GM12878 (cell line): ENCODE measurements around the gene DNMBP. TPM values are rescaled to one million over a fixed set of nuclear protein-coding genes. Genes with fewer than 3 reads are reported as not detected.

Experiments used
- ATAC-seq: fragments of 200-7000 bp; cut with Tn5 transposase; 3 replicates; pipeline ENCODE4 v1.9.1; 2020; ENCODE audit warnings: mild to moderate bottlenecking, moderate library complexity
- BruUV-seq: library from RNA; stranded (reverse); fragments of 400-500 nt; replicated peaks from 2 replicates; lab custom pipeline; 2021; lab: Mats Ljungman, UMichigan
- CTCF ChIA-PET: fragments of 300-600 bp; sonication (Branson Sonifier 250); formaldehyde crosslinking; extraction: SDS; loops from one replicate; lab custom pipeline; 2021; ENCODE audit warnings: inconsistent platforms; lab: Yijun Ruan, JAX
- POLR2A ChIA-PET: fragments of 350-600 bp; formaldehyde crosslinking; extraction: SDS; loops from one replicate; lab custom pipeline; 2021; ENCODE audit warnings: inconsistent platforms; lab: Charles Lee
- RAD21 ChIA-PET: fragments of 300-600 bp; sonication (Branson Sonifier 250); formaldehyde crosslinking; loops from one replicate; lab custom pipeline; 2023; ENCODE audit warnings: antibody characterized with exemption; ENCODE audit not compliant: unreplicated experiment; lab: Charles Lee
- SMC1A ChIA-PET: fragments of 300-600 bp; sonication (Branson Sonifier 250); formaldehyde crosslinking; loops from one replicate; lab custom pipeline; 2023; ENCODE audit not compliant: unreplicated experiment, uncharacterized antibody; lab: Charles Lee
- DNase-seq: peaks from one replicate; pipeline ENCODE4 v3.0.0-alpha.2; 2011; ENCODE audit warnings: low read depth, low spot score
- FAIRE-seq: peaks from 3 replicates; lab custom pipeline; 2011; peaks lifted over from hg19 to GRCh38; lab: Jason Lieb, UNC
- H2AFZ ChIP-seq: 2 replicates; pipeline ENCODE4 v1.6.0; 2011; ENCODE audit warnings: low read depth, low read length, control low read depth; ENCODE audit not compliant: control insufficient read depth
- H3K27ac ChIP-seq: 2 replicates; pipeline ENCODE4 v1.5.1; 2011; ENCODE audit warnings: control low read depth; ENCODE audit not compliant: control insufficient read depth, insufficient read depth
- H3K27me3 ChIP-seq, 2 experiments: replicated peaks in 1 of 2; 2 replicates each; pipeline versions ENCODE4 v1.6.0 to v1.6.1; 2011; ENCODE audit warnings: low read length in 1 of 2; ENCODE audit not compliant: control insufficient read depth in 2 of 2, insufficient read depth in 2 of 2
- H3K36me3 ChIP-seq, 2 experiments: 2 replicates each; pipeline ENCODE4 v1.5.1; 2011; ENCODE audit warnings: low read length in 1 of 2; ENCODE audit not compliant: control insufficient read depth in 2 of 2, insufficient read depth in 2 of 2
- H3K4me1 ChIP-seq: 2 replicates; pipeline ENCODE4 v1.6.1; 2011; ENCODE audit warnings: mild to moderate bottlenecking, low read length, moderate library complexity, mixed read lengths; ENCODE audit not compliant: control insufficient read depth, insufficient read depth
- H3K4me2 ChIP-seq: 2 replicates; pipeline ENCODE4 v1.6.0; 2011; ENCODE audit warnings: control low read depth; ENCODE audit not compliant: control insufficient read depth, insufficient read depth
- H3K4me3 ChIP-seq: fragments of 200-600 bp; sonication (generic); 2 replicates; pipeline ENCODE4 v1.5.1; 2016
- H3K79me2 ChIP-seq: 2 replicates; pipeline ENCODE4 v1.6.0; 2011; ENCODE audit warnings: low read length; ENCODE audit not compliant: control insufficient read depth, insufficient read depth
- H3K9ac ChIP-seq: 2 replicates; pipeline ENCODE4 v1.8.0; 2011; ENCODE audit warnings: low read length, control low read depth, mixed read lengths; ENCODE audit not compliant: control insufficient read depth, insufficient read depth
- H3K9me3 ChIP-seq: replicated peaks from 3 replicates; pipeline ENCODE4 v1.5.1; 2011; ENCODE audit warnings: mild to moderate bottlenecking, low read length; ENCODE audit not compliant: control insufficient read depth, insufficient read depth
- H4K20me1 ChIP-seq: 2 replicates; pipeline ENCODE4 v1.6.0; 2011; ENCODE audit not compliant: control insufficient read depth, insufficient read depth
- ASH2L ChIP-seq: fragments of 300-600, 200-600 bp; sonication (generic); IDR thresholded peaks from 2 replicates; pipeline ENCODE4 v1.6.1; 2017; ENCODE audit warnings: low read depth, mild to moderate bottlenecking, borderline replicate concordance
- E2F4 ChIP-seq: IDR thresholded peaks from 2 replicates; pipeline ENCODE4 v1.6.1; 2012; ENCODE audit warnings: low read depth, low read length, improper control_type of control experiment
- EGR1 ChIP-seq, 2 experiments: IDR thresholded peaks; 1 replicate in 1 of 2; 2 replicates in 1 of 2; pipeline ENCODE4 v1.6.1; 2011 to 2012; ENCODE audit warnings: low read depth in 2 of 2, low read length in 2 of 2, borderline replicate concordance in 1 of 2, mild to moderate bottlenecking in 1 of 2, moderate library complexity in 1 of 2
- ETV6 ChIP-seq, 2 experiments: fragments of 450-650 bp in 1 of 2; IDR thresholded peaks in 1 of 2; conservative IDR thresholded peaks in 1 of 2; 2 replicates each; pipeline ENCODE4 v1.6.1; 2014; ENCODE audit warnings: antibody characterized with exemption in 1 of 2, borderline replicate concordance in 1 of 2, low read depth in 1 of 2, mild to moderate bottlenecking in 1 of 2, moderate library complexity in 1 of 2
- JUND ChIP-seq: IDR thresholded peaks from 2 replicates; pipeline ENCODE4 v1.6.1; 2012; ENCODE audit warnings: low read depth, mild to moderate bottlenecking, low read length, improper control_type of control experiment, moderate library complexity
- RBBP5 ChIP-seq: fragments of 200-600 bp; sonication (generic); conservative IDR thresholded peaks from 2 replicates; pipeline ENCODE4 v1.6.1; 2016
- WRNIP1 ChIP-seq: IDR thresholded peaks from 2 replicates; pipeline ENCODE4 v1.6.1; 2011; ENCODE audit warnings: low read depth, low read length, improper control_type of control experiment, borderline replicate concordance
- ZNF207 ChIP-seq: fragments of 450-650 bp; IDR thresholded peaks from 2 replicates; pipeline ENCODE4 v1.6.1; 2014; ENCODE audit warnings: antibody characterized with exemption, mild to moderate bottlenecking, borderline replicate concordance
- ZNF24 ChIP-seq: fragments of 450-650 bp; IDR thresholded peaks from 2 replicates; pipeline ENCODE4 v1.6.1; 2017; ENCODE audit warnings: antibody characterized with exemption, mild to moderate bottlenecking
- ZNF687 ChIP-seq: fragments of 450-650 bp; IDR thresholded peaks from 2 replicates; pipeline ENCODE4 v1.6.1; 2017; ENCODE audit warnings: mild to moderate bottlenecking, moderate library complexity
- WGBS: methylation state at CpG from one replicate; pipeline ENCODE4 v1.1.6; 2016; ENCODE audit warnings: low lambda C conversion rate; ENCODE audit not compliant: insufficient replicate concordance, insufficient coverage; ENCODE audit errors: missing lambda C conversion rate; 5-methylcytosine and 5-hydroxymethylcytosine counted together
- in situ Hi-C: fragments of 300-500 bp; cut with MboI; formaldehyde crosslinking; loops from 9 replicates; pipeline ENCODE4 v1.14.3; 2018; ENCODE audit warnings: mixed read lengths
- intact Hi-C: fragments of 100-400 bp; cut with micrococcal nuclease; formaldehyde crosslinking; loops from one replicate; pipeline ENCODE4 v1.14.2; 2022; ENCODE audit not compliant: unreplicated experiment
- polyA plus RNA-seq, 11 experiments: library from polyadenylated mRNA; depleted of rRNA in 4 of 11; unstranded in 6 of 11; stranded (reverse) in 5 of 11; fragments of >200 nt; fragmentation: Nextera tagmentation in 4 of 11; fragmentation: Illumina TruSeq in 1 of 11; extraction: Ambion mirVana in 4 of 11; extraction: Trizol in 1 of 11; gene quantifications; 1 replicate in 1 of 11; 2 replicates in 10 of 11; pipeline versions ENCODE4 v1.2.1 to v1.2.3, GENCODE V29; 2011 to 2016; ENCODE audit warnings: inconsistent platforms in 2 of 11, missing spikeins in 2 of 11, low read depth in 1 of 11
- total RNA-seq, 4 experiments: library from RNA; depleted of rRNA in 3 of 4; stranded (reverse); fragments of >200 nt in 3 of 4; fragmentation: Illumina TruSeq in 1 of 4; extraction: Trizol in 1 of 4; gene quantifications; 2 replicates each; pipeline versions ENCODE4 v1.2.1 to v1.2.3, GENCODE V29; 2013 to 2021

The DNMBP gene
- total and polyA plus RNA-seq, 10 of the 15 experiments (the other 5 are each of a cell fraction or from before 2014, with no cell fraction given): 7.1 to 45.0 (median 22.0) TPM

GRCh38 chr10:100014071-100014762, 4.5 kb upstream of the DNMBP start (continued):
- TF ChIP-seq JUND (no peak), E2F4 (no peak), RBBP5 (no peak), ASH2L (0 out of 2 replicates have a peak, but pooled peaks have one; percentile 31), WRNIP1 (no peak), EGR1 (IDR thresholded peaks at IDR 0.05; ENCODE audit: borderline replicate concordance in 1 of 2, low read depth in 2 of 2, low read length in 2 of 2) (no peak), ZNF24 (no peak), ETV6 (conservative IDR thresholded peaks at IDR 0.05 in 1 of 2, IDR thresholded peaks at IDR 0.05 in 1 of 2; ENCODE audit: borderline replicate concordance in 1 of 2, low read depth in 1 of 2) (no peak; a peak in 1 of 4 replicates)

- H3K36me3 ChIP-seq: no peaks in the 10 kb centered on the region
- H3K4me1 ChIP-seq: peaks cover 30% of the 10 kb centered on the region
- ATAC-seq (no peak), FAIRE-seq (no peak), DNase-seq (no peak)
- ChIA-PET POLR2A (interaction anchor here (1.0 to 1.5 kb wide), 4 partner anchors 21 to 38 kb away, joined by 3 to 7 read pairs (median 4); no protein-coding TSS in a partner anchor), SMC1A (interaction anchor here (0.8 to 26.2 kb wide), 8 partner anchors 7 to 166 kb away, joined by 3 to 531 read pairs (median 4); no protein-coding TSS in a partner anchor), CTCF (interaction anchor here (1.0 to 16.1 kb wide), 6 partner anchors 17 to 168 kb away, joined by 3 to 318 read pairs (median 4); no protein-coding TSS in a partner anchor), RAD21 (interaction anchor here (1.0 to 4.5 kb wide), 7 partner anchors 8 to 168 kb away, joined by 4 to 34 read pairs (median 10); no protein-coding TSS in a partner anchor)
- H3K9me3 ChIP-seq: no peaks in the 10 kb centered on the region; the same call in 2 of the 3 replicates
- H3K4me2 ChIP-seq: peak overlapping the region; percentile 1; the same call in 1 of the 2 replicates
- intact Hi-C loops (no loop called here), in situ Hi-C loops (no loop called here)
- H4K20me1 ChIP-seq: no peaks in the 10 kb centered on the region
- 0% methylated on average over 1 of the region's 1 CpG for WGBS
- peak overlapping the region; percentile 29 for H2AFZ ChIP-seq
- H3K79me2 ChIP-seq: peaks cover 12% of the 10 kb centered on the region
- no peaks in the 10 kb centered on the region for H3K27me3 ChIP-seq
- H3K4me3 ChIP-seq: no peak overlapping the region
- peak overlapping the region; percentile 91 for H3K27ac ChIP-seq
- TF ChIP-seq ZNF207: no peak
- TF ChIP-seq ZNF687: peak; percentile 14
- peak overlapping the region; percentile 0; the same call in 1 of the 2 replicates for H3K9ac ChIP-seq
- BruUV-seq: no TSS peak
These were observed 3.9 kb upstream of the DNMBP start for GRCh38 chr10:100013621-100014020.
